Measurements from ENCODE around the gene POLDIP3.
A peak's percentile ranks its signal among the peaks of the same experiment; 100 is the strongest.
"Not testable (repeated sequence)": the region's sequence is repeated elsewhere in the genome, so short reads cannot be mapped to it uniquely, and the experiment has no call there.

Gene POLDIP3

DNA sequence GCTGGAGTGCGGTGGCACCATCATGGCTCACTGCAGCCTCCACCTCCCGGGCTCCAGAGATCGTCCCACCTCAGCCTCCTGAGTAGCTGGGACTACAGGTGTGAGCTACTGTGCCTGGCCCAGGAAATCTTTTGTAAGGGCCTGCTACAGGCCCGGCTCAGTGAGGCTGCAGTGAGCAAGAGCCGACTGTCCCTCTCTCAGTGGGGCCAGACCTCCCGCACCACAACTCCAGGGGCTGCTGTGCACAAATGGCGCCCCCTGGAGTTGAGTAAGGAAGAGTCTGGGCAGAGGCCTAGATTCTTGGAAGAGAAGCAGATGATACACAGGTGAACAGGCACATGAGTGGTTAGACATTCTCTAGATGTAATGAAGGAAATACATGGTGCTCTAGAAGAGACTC lies 53.9 kb downstream of the POLDIP3 start:
- H2AFZ ChIP-seq (ENCODE audit: low read depth, low read length, severe bottlenecking): no peak overlapping the region
- H3K4me2 ChIP-seq (ENCODE audit: low read depth, low read length, poor library complexity, severe bottlenecking): no peak overlapping the region
- H3K27me3 ChIP-seq (ENCODE audit: low read length): no peaks in the 10 kb centered on the region
- no peaks in the 10 kb centered on the region for H3K9me3 ChIP-seq (ENCODE audit: insufficient read depth, low read length)
- H4K20me1 ChIP-seq (ENCODE audit: low read depth, low read length): no peaks in the 10 kb centered on the region
- H3K36me3 ChIP-seq (ENCODE audit: low read length): no peaks in the 10 kb centered on the region
- H3K79me2 ChIP-seq (ENCODE audit: insufficient read depth, low read length): no peaks in the 10 kb centered on the region
- no peak overlapping the region for H3K27ac ChIP-seq (ENCODE audit: low read depth, low read length)
- TF ChIP-seq, protein P1, sequence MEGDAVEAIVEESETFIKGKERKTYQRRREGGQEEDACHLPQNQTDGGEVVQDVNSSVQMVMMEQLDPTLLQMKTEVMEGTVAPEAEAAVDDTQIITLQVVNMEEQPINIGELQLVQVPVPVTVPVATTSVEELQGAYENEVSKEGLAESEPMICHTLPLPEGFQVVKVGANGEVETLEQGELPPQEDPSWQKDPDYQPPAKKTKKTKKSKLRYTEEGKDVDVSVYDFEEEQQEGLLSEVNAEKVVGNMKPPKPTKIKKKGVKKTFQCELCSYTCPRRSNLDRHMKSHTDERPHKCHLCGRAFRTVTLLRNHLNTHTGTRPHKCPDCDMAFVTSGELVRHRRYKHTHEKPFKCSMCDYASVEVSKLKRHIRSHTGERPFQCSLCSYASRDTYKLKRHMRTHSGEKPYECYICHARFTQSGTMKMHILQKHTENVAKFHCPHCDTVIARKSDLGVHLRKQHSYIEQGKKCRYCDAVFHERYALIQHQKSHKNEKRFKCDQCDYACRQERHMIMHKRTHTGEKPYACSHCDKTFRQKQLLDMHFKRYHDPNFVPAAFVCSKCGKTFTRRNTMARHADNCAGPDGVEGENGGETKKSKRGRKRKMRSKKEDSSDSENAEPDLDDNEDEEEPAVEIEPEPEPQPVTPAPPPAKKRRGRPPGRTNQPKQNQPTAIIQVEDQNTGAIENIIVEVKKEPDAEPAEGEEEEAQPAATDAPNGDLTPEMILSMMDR (IDR thresholded peaks at IDR 0.05; ENCODE audit: insufficient read depth, low read length, poor library complexity, severe bottlenecking): peak; percentile 43
- TF ChIP-seq EZH2phosphoT487 (conservative IDR thresholded peaks at IDR 0.05; ENCODE audit: low read length): no peak
- H3F3A ChIP-seq (ENCODE audit: insufficient read depth): 0 out of 2 replicates have a peak, but pooled peaks cover 6% of the 10 kb centered on the region
- no peaks in the 10 kb centered on the region for H3K9me2 ChIP-seq (replicated peaks; ENCODE audit: insufficient read depth, low read length)
- no peak overlapping the region for H3K4me3 ChIP-seq (ENCODE audit: insufficient read depth, low read length, poor library complexity, severe bottlenecking)
- no peak overlapping the region for H3K9ac ChIP-seq (ENCODE audit: low read length)

GRCh38 chr22:42560381-42560780 lies 54.3 kb downstream of the POLDIP3 start:
- H3K27ac ChIP-seq (ENCODE audit: low read depth, low read length): no peak overlapping the region
- H3K27me3 ChIP-seq (ENCODE audit: low read length): no peaks in the 10 kb centered on the region
- no peaks in the 10 kb centered on the region for H3K9me2 ChIP-seq (replicated peaks; ENCODE audit: insufficient read depth, low read length)
- no peak overlapping the region for H3K4me3 ChIP-seq (ENCODE audit: insufficient read depth, low read length, poor library complexity, severe bottlenecking)
- H3F3A ChIP-seq (ENCODE audit: insufficient read depth): 0 out of 2 replicates have a peak, but pooled peaks cover 6% of the 10 kb centered on the region
- H3K4me2 ChIP-seq (ENCODE audit: low read depth, low read length, poor library complexity, severe bottlenecking): no peak overlapping the region
- no peaks in the 10 kb centered on the region for H3K79me2 ChIP-seq (ENCODE audit: insufficient read depth, low read length)
- H3K9me3 ChIP-seq (ENCODE audit: insufficient read depth, low read length): no peaks in the 10 kb centered on the region
- H3K36me3 ChIP-seq (ENCODE audit: low read length): no peaks in the 10 kb centered on the region
- H4K20me1 ChIP-seq (ENCODE audit: low read depth, low read length): no peaks in the 10 kb centered on the region
- TF ChIP-seq EZH2phosphoT487 (conservative IDR thresholded peaks at IDR 0.05; ENCODE audit: low read length): no peak
- H3K9ac ChIP-seq (ENCODE audit: low read length): no peak overlapping the region
- H2AFZ ChIP-seq (ENCODE audit: low read depth, low read length, severe bottlenecking): no peak overlapping the region

DNA sequence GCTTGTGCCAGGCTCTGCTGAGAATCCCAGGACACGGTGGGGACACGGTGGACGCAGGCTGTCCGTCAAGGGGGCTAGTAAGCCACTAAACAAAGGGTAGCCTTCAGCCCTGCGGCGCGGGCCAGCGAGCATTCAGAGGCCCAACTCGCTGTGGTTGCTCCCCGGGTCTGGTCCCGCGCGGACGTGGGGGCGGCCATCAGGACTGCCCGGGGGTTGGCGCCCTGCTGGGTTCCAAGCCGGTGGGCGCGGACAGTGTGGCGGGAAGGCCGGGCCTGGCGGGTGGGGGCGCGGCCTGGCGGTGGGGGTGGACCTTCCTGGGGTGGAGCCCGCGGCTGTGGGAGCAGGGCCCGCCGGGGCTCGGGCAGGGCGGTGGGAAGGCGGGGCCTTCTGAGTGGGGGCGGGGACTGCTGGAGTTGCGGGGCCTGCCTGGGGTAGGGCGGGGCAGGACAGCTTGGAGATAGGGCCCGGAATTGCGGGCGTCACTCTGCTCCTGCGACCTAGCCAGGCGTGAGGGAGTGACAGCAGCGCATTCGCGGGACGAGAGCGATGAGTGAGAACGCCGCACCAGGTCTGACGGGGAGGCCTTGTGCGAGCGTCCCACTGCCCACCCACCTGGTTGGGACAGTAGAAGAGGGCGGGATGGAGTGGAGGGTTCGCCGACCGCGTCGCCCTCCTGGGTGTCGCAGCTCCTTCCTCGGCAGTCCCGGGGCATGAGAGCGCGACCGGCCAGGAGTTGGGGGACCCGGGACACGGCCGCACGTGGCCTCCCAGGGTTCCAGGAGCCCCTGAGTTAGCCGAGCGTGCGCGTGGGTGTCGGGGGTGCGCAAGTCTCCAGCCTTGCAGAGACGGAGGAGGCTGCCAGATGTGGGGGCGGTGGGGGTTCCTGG lies 61.0 kb downstream of the POLDIP3 start, which contains the start of gene SERHL2:
TSS of gene SERHL2 (plus strand) at position 482 of the 887 bp plus-strand sequence. CDS start at position 547, 65 bp downstream.
- no peaks in the 10 kb centered on the region for H3K9me3 ChIP-seq (ENCODE audit: insufficient read depth, low read length)
- no peak within 1 kb of the TSS for H3K27ac ChIP-seq (ENCODE audit: low read depth, low read length)
- TF ChIP-seq, protein P1 (IDR thresholded peaks at IDR 0.05; ENCODE audit: insufficient read depth, low read length, poor library complexity, severe bottlenecking): no peak
- TF ChIP-seq EZH2phosphoT487 (conservative IDR thresholded peaks at IDR 0.05; ENCODE audit: low read length): no peak
- no peaks in the 10 kb centered on the region for H3K9me2 ChIP-seq (replicated peaks; ENCODE audit: insufficient read depth, low read length)
- H3K27me3 ChIP-seq (ENCODE audit: low read length): no peaks in the 10 kb centered on the region
- H3K4me3 ChIP-seq (ENCODE audit: insufficient read depth, low read length, poor library complexity, severe bottlenecking): peak within 1 kb of the TSS; percentile 39
- peak within 1 kb of the TSS; percentile 46 for H3K4me2 ChIP-seq (ENCODE audit: low read depth, low read length, poor library complexity, severe bottlenecking)
- peak within 1 kb of the TSS; percentile 46 for H3K9ac ChIP-seq (ENCODE audit: low read length)
- H3F3A ChIP-seq (ENCODE audit: insufficient read depth): peaks cover 9% of the 10 kb centered on the region
- H3K79me2 ChIP-seq (ENCODE audit: insufficient read depth, low read length): no peaks in the 10 kb centered on the region
- peak within 1 kb of the TSS; percentile 31 for H2AFZ ChIP-seq (ENCODE audit: low read depth, low read length, severe bottlenecking)
- H3K36me3 ChIP-seq (ENCODE audit: low read length): no peaks in the 10 kb centered on the region
- no peaks in the 10 kb centered on the region for H4K20me1 ChIP-seq (ENCODE audit: low read depth, low read length)

DNA sequence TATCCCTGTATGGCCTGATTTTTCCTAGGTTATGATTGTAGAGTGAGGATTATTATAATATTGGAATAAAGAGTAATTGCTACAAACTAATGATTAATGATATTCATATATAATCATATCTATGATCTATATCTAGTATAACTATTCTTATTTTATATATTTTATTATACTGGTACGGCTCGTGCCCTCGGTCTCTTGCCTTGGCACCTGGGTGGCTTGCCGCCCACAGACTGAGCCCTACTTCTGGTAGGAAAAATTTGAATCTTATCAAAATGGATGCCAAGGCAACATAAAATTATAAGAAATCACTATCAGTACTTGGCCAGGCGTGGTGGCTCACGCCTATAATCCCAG lies 62.4 kb downstream of the POLDIP3 start:
- H2AFZ ChIP-seq (ENCODE audit: low read depth, low read length, severe bottlenecking); H4K20me1 ChIP-seq (ENCODE audit: low read depth, low read length); H3K9me2 ChIP-seq (replicated peaks; ENCODE audit: insufficient read depth, low read length); H3K9me3 ChIP-seq (ENCODE audit: insufficient read depth, low read length); H3K79me2 ChIP-seq (ENCODE audit: insufficient read depth, low read length); H3K27me3 ChIP-seq (ENCODE audit: low read length); H3F3A ChIP-seq (ENCODE audit: insufficient read depth); H3K9ac ChIP-seq (ENCODE audit: low read length); H3K36me3 ChIP-seq (ENCODE audit: low read length): not testable (repeated sequence)
- Histone ChIP-seq H3K4me2 (ENCODE audit: low read depth, low read length, poor library complexity, severe bottlenecking) (peak overlapping the region; percentile 48), H3K4me3 (ENCODE audit: insufficient read depth, low read length, poor library complexity, severe bottlenecking) (peak overlapping the region; percentile 48), H3K27ac (ENCODE audit: low read depth, low read length) (peak overlapping the region; percentile 58; the same call in 1 of the 2 replicates)

Measured in SU-DHL-6 (cell line).